Adrenal gland (tissue), 12 donors: ENCODE results near the gene CACNA1I. TPM values are rescaled to one million over a fixed set of nuclear protein-coding genes. Genes with fewer than 3 reads are reported as not detected.

ENCODE experiments used
- DNase-seq, 7 donors: peaks; one replicate each; pipeline ENCODE4 v3.0.0-alpha.2; 2019 to 2020
- H3K27ac ChIP-seq, 5 donors: fragments of 200-600 bp; sonication (generic) in 4 of 5; 1 replicate in 3 of 5; 2 replicates in 2 of 5; pipeline versions ENCODE4 v1.5.1 to v1.8.0; 2016 to 2020; ENCODE audit warnings: mild to moderate bottlenecking in 1 of 5
- H3K27me3 ChIP-seq: fragments of 200-600 bp; 2 replicates; pipeline ENCODE4 v1.8.0; 2021
- H3K36me3 ChIP-seq, 2 donors: fragments of 200-600 bp; replicated peaks in 1 of 2; 1 replicate in 1 of 2; 2 replicates in 1 of 2; pipeline versions ENCODE4 v1.5.1 to v1.8.0; 2018 to 2022
- H3K4me1 ChIP-seq, 2 donors: fragments of 200-600 bp; replicated peaks in 1 of 2; 1 replicate in 1 of 2; 2 replicates in 1 of 2; pipeline versions ENCODE4 v1.5.1 to v1.8.0; 2018 to 2021
- H3K4me3 ChIP-seq, 4 donors: fragments of 200-600 bp; sonication (generic) in 3 of 4; one replicate each; pipeline ENCODE4 v1.5.1; 2016 to 2018
- H3K9me3 ChIP-seq, 3 donors: fragments of 200-600 bp; sonication (generic) in 1 of 3; replicated peaks in 1 of 3; 1 replicate in 2 of 3; 2 replicates in 1 of 3; pipeline versions ENCODE4 v1.5.1 to v1.8.0; 2016 to 2021
- CTCF ChIP-seq, 6 experiments: fragments of 450-650 bp in 4 of 6; fragments of 200-600 bp in 2 of 6; sonication (generic) in 1 of 6; IDR thresholded peaks; 1 replicate in 5 of 6; 2 replicates in 1 of 6; pipeline versions ENCODE4 v1.5.1 to v1.8.0; 2016 to 2021; ENCODE audit warnings: antibody characterized with exemption in 6 of 6, mild to moderate bottlenecking in 2 of 6, moderate library complexity in 1 of 6
- POLR2A ChIP-seq, 2 donors: fragments of 450-650 bp; IDR thresholded peaks; one replicate each; pipeline ENCODE4 v1.6.1; 2017; ENCODE audit warnings: antibody characterized with exemption in 2 of 2, mild to moderate bottlenecking in 2 of 2, moderate library complexity in 1 of 2
- WGBS, 4 donors: extraction: QIAGEN DNeasy Blood & Tissue Kit in 2 of 4; methylation state at CpG; one replicate each; pipeline versions ENCODE4 v1.1.5 to v1.1.7; 2013 to 2017; 5-methylcytosine and 5-hydroxymethylcytosine counted together
- intact Hi-C, 2 donors: fragments of 100-400 bp; cut with DNase I; formaldehyde crosslinking; loops; one replicate each; pipeline versions ENCODE4 v1.14.1 to v1.15.0; 2022 to 2023
- polyA plus RNA-seq, 3 donors: library from polyadenylated mRNA; stranded (reverse); fragments of 200-250 nt in 2 of 3; fragments of 350-450 nt in 1 of 3; fragmentation: Illumina TruSeq in 1 of 3; extraction: RNeasy Lipid Tissue Mini Kit (QIAGEN cat#74804) in 1 of 3; gene quantifications; one replicate each; pipeline ENCODE4 v1.2.3, GENCODE V29; 2013 to 2014
- total RNA-seq, 9 donors: library from RNA; depleted of rRNA in 4 of 9; stranded (reverse); fragments of >200 nt in 4 of 9; fragments of 120-200 nt in 1 of 9; fragmentation: NEBNext Ultra II Directional in 1 of 9; extraction: Animal tissue kit (Norgen Biotek cat#: 25700) in 1 of 9; gene quantifications; one replicate each; pipeline versions ENCODE4 v1.1.0 to v1.2.4, GENCODE V29; 2013 to 2023
- donor health status: healthy with polysubstance abuse.
- donor health status: Bipolar disorder and iron deficiency.
- donor health status: DM: yes; HTN: yes; CAD: no.
- donor health status: DM: no; HTN: no; CAD: no.
- donor health status: DM: no; HTN: no; CAD: no.
- donor health status: DM: yes; HTN: yes; CAD: no.

The CACNA1I gene
- total and polyA plus RNA-seq, 12 donors: 0.06 to 20.1 (median 3.2) TPM

GRCh38 chr22:39665661-39666431 is 95.3 kb downstream of the CACNA1I start:
- Histone ChIP-seq H3K9me3 (no peaks in the 10 kb centered on the region), H3K36me3 (no peaks in the 10 kb centered on the region), H3K4me1 (peaks cover 0 to 6% of the 10 kb centered on the region in 2 donors), H3K4me3 (no peak overlapping the region), H3K27ac (no peak overlapping the region), H3K27me3 (peaks cover 34% of the 10 kb centered on the region)
- no peak for DNase-seq
- TF ChIP-seq CTCF (IDR thresholded peaks at IDR 0.05) (no peak), POLR2A (IDR thresholded peaks at IDR 0.05) (no peak)
- WGBS, 4 donors: 84 to 90% (median 88%) methylated on average over 15 to 16 of the region's 16 CpGs
- intact Hi-C loops: no loop called here

- Histone ChIP-seq H3K4me1 (peaks cover 0 to 6% of the 10 kb centered on the region in 2 donors), H3K9me3 (peaks cover 0 to 5% (median 0%) of the 10 kb centered on the region in 3 donors), H3K36me3 (no peaks in the 10 kb centered on the region), H3K27me3 (peaks cover 28% of the 10 kb centered on the region), H3K4me3 (no peak overlapping the region), H3K27ac (no peak overlapping the region)
- TF ChIP-seq CTCF (IDR thresholded peaks at IDR 0.05): no peak
- WGBS, 4 donors: 81 to 96% (median 87%) methylated on average over 2 to 5 of the region's 5 CpGs
- intact Hi-C loops: no loop called here
- DNase-seq: no peak
Observed at GRCh38 chr22:39666495-39666894, 95.9 kb downstream of the CACNA1I start.

GRCh38 chr22:39666926-39667325 is 96.4 kb downstream of the CACNA1I start:
- H3K27me3 ChIP-seq: peaks cover 24% of the 10 kb centered on the region
- TF ChIP-seq POLR2A (IDR thresholded peaks at IDR 0.05): no peak
- TF ChIP-seq CTCF (IDR thresholded peaks at IDR 0.05): no peak
- no peak overlapping the region for H3K4me3 ChIP-seq
- H3K9me3 ChIP-seq: peaks cover 0 to 9% (median 0%) of the 10 kb centered on the region in 3 donors
- H3K27ac ChIP-seq: no peak overlapping the region
- H3K4me1 ChIP-seq: peaks cover 0 to 6% of the 10 kb centered on the region in 2 donors
- H3K36me3 ChIP-seq: no peaks in the 10 kb centered on the region
- DNase-seq: no peak
- intact Hi-C loops: no loop called here
- WGBS, 4 donors: 20 to 100% (median 74%) methylated on average over 1 to 7 of the region's 7 CpGs

- Histone ChIP-seq H3K27ac (no peak overlapping the region), H3K27me3 (no peaks in the 10 kb centered on the region), H3K4me3 (no peak overlapping the region), H3K36me3 (no peaks in the 10 kb centered on the region), H3K4me1 (no peaks in the 10 kb centered on the region), H3K9me3 (peaks cover 0 to 15% (median 0%) of the 10 kb centered on the region in 3 donors)
- no peak for DNase-seq
- intact Hi-C loops: no loop called here
- WGBS, 4 donors: 92 to 96% (median 94%) methylated on average over 2 of the region's 2 CpGs
- TF ChIP-seq CTCF (IDR thresholded peaks at IDR 0.05): no peak
- no peak for TF ChIP-seq POLR2A (IDR thresholded peaks at IDR 0.05)
Observed at GRCh38 chr22:39669432-39669831, 98.9 kb downstream of the CACNA1I start.
